ENCODE measurements around the gene KRT80.

DNA sequence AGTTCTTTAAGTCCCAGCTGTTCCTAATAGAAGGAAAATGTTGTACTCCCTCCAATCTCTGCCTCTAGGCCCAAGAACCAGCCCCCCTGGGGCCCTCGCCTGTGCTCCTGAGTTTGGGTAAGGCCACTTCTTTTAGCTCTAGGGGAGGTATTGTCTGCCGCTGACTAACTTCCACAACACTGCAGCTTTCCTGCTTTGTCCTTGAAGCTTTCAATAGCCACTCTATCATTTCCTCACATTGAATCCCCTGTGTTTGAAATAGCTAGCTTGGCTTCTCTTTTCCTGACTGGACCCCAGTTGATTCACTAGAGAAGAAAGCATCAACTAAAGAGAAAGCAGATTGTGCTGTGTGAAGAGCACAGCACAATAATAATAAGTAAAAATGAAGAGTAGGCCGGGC lies 28.8 kb downstream of the KRT80 start:
- TF ChIP-seq POLR2A (IDR thresholded peaks at IDR 0.05; ENCODE audit: low read length) (no peak), GATA1 (IDR thresholded peaks at IDR 0.05; ENCODE audit: low read depth, low read length) (no peak)

Measured in erythroblast (primary cell).